Keratinocyte (primary cell): ENCODE results near the gene CST7. TPM values are rescaled to one million over a fixed set of nuclear protein-coding genes. Genes with fewer than 3 reads are reported as not detected.

Experiments
- DNase-seq: peaks from one replicate; pipeline ENCODE4 v3.0.0-alpha.2; 2011; ENCODE audit warnings: low read depth, missing footprints, low spot score
- FAIRE-seq: peaks from 2 replicates; lab custom pipeline; 2011; peaks lifted over from hg19 to GRCh38; lab: Jason Lieb, UNC
- H2AFZ ChIP-seq: 2 replicates; pipeline ENCODE4 v1.6.0; 2012; ENCODE audit warnings: low read length, control low read depth, inconsistent platforms; ENCODE audit not compliant: control insufficient read depth
- H3K27ac ChIP-seq: 2 replicates; pipeline ENCODE4 v1.5.1; 2011; ENCODE audit warnings: low read length; ENCODE audit not compliant: control insufficient read depth, insufficient read depth
- H3K27me3 ChIP-seq: 3 replicates; pipeline ENCODE4 v1.6.0; 2011; ENCODE audit warnings: low read length; ENCODE audit not compliant: control insufficient read depth, insufficient read depth; ENCODE audit errors: extremely low read depth
- H3K36me3 ChIP-seq, 2 experiments: 2 replicates in 1 of 2; 3 replicates in 1 of 2; pipeline ENCODE4 v1.5.1; 2011; ENCODE audit warnings: low read length in 2 of 2, mild to moderate bottlenecking in 1 of 2; ENCODE audit not compliant: control insufficient read depth in 2 of 2, insufficient read depth in 2 of 2; ENCODE audit errors: extremely low read depth in 1 of 2
- H3K4me1 ChIP-seq: 3 replicates; pipeline ENCODE4 v1.5.1; 2011; ENCODE audit warnings: low read length; ENCODE audit not compliant: control insufficient read depth, insufficient read depth; ENCODE audit errors: extremely low read depth
- H3K4me2 ChIP-seq: 3 replicates; pipeline ENCODE4 v1.6.0; 2011; ENCODE audit warnings: low read depth, low read length; ENCODE audit not compliant: control insufficient read depth, insufficient read depth; ENCODE audit errors: extremely low read depth
- H3K4me3 ChIP-seq, 3 experiments: fragments of 200-600 bp in 1 of 3; sonication (generic) in 1 of 3; 2 replicates in 2 of 3; 3 replicates in 1 of 3; pipeline ENCODE4 v1.5.1; 2011 to 2016; ENCODE audit warnings: low read length in 3 of 3, mild to moderate bottlenecking in 3 of 3, control low read depth in 2 of 3, inconsistent platforms in 1 of 3, low read depth in 1 of 3, mixed read lengths in 1 of 3, mixed run types in 1 of 3, moderate library complexity in 1 of 3; ENCODE audit not compliant: control insufficient read depth in 2 of 3, insufficient read depth in 2 of 3; ENCODE audit errors: extremely low read depth in 1 of 3
- H3K79me2 ChIP-seq: 2 replicates; pipeline ENCODE4 v1.6.0; 2012; ENCODE audit warnings: low read length; ENCODE audit not compliant: control insufficient read depth, insufficient read depth
- H3K9ac ChIP-seq: 3 replicates; pipeline ENCODE4 v1.6.0; 2011; ENCODE audit warnings: low read length; ENCODE audit not compliant: control insufficient read depth, insufficient read depth; ENCODE audit errors: extremely low read depth
- H3K9me1 ChIP-seq: 3 replicates; pipeline ENCODE4 v1.6.0; 2011; ENCODE audit warnings: low read length; ENCODE audit not compliant: control insufficient read depth, insufficient read depth; ENCODE audit errors: extremely low read depth
- H3K9me3 ChIP-seq: 2 replicates; pipeline ENCODE4 v1.5.1; 2012; ENCODE audit warnings: low read depth, low read length; ENCODE audit not compliant: control insufficient read depth
- H4K20me1 ChIP-seq: 3 replicates; pipeline ENCODE4 v1.6.0; 2011; ENCODE audit warnings: low read length; ENCODE audit not compliant: control insufficient read depth, insufficient read depth; ENCODE audit errors: extremely low read depth
- EZH2 ChIP-seq: IDR thresholded peaks from one replicate; pipeline ENCODE4 v1.6.1; 2012; ENCODE audit warnings: inconsistent platforms, mild to moderate bottlenecking, low read length, moderate library complexity
- dilution Hi-C: fragments of 300-500 bp; cut with MboI; formaldehyde crosslinking; loops from one replicate; pipeline ENCODE4 v1.7.0; 2020; ENCODE audit warnings: low sequenced_read_pairs; ENCODE audit not compliant: extremely low pct_ligation_motif_present
- polyA plus RNA-seq, 5 experiments: library from polyadenylated mRNA; depleted of rRNA in 3 of 5; stranded (reverse) in 3 of 5; stranded (forward) in 1 of 5; unstranded in 1 of 5; fragments of >200 nt; gene quantifications; 1 replicate in 1 of 5; 2 replicates in 3 of 5; 3 replicates in 1 of 5; pipeline versions ENCODE4 v1.2.1 to v1.2.3, GENCODE V29; 2011 to 2012; ENCODE audit warnings: missing spikeins in 2 of 5, low read depth in 1 of 5, low replicate concordance in 1 of 5
- TF ChIP-seq, protein P1 (sequence below), 3 experiments: IDR thresholded peaks in 1 of 3; conservative IDR thresholded peaks in 1 of 3; optimal IDR thresholded peaks in 1 of 3; 2 replicates in 2 of 3; 3 replicates in 1 of 3; pipeline versions ENCODE3 to v1.5.1; 2011; ENCODE audit warnings: low read length in 3 of 3, mild to moderate bottlenecking in 3 of 3, moderate library complexity in 2 of 3, control low read depth in 1 of 3, inconsistent platforms in 1 of 3; ENCODE audit not compliant: insufficient read depth in 2 of 3; ENCODE audit errors: extremely low read depth in 1 of 3

Gene CST7
- polyA plus RNA-seq, 1 donor (not counting 4 experiments of a cell fraction or from before 2014, with no cell fraction given) = not detected

DNA sequence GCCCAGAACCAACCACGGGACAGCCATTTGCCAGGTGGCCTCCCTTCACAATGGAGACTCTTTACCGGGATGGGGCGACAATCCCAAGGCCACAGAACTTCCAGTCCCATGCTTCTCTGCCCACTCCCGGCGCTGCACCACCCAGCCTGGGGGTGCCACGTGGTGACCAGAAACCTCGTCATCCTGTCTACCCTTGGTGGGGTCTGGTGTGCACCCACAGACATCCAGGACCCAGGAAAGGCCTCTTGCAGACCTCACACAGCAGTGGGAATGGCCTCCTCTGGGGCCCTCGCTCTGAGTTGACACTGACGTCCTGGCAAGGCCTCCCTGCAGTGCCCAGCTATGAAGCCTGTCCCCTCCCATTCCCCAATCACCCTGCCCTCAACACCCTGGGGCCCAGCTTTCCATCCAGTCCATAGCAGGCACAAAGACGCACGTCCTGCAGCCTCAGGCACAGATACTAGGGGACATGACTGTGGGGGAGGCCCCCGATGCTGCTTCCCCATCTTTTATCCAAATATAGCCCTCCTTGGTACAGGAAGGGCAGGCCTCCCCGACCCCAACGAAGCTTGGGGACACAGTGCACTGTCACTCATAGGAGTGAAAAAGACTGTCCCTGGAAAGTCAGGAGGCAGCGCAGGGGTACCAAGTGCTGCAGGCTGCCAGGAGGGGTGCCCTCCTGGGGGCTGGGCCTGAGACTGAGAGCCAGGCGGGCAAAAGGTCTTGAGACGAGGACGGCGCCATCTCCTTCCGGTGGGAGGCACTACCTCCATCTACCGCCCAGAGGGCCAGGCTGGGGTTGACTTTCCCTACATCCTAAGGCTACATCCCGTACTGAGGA, 7.2 kb downstream of the CST7 start:
- no peak overlapping the region for H3K27ac ChIP-seq
- TF ChIP-seq, protein P1, sequence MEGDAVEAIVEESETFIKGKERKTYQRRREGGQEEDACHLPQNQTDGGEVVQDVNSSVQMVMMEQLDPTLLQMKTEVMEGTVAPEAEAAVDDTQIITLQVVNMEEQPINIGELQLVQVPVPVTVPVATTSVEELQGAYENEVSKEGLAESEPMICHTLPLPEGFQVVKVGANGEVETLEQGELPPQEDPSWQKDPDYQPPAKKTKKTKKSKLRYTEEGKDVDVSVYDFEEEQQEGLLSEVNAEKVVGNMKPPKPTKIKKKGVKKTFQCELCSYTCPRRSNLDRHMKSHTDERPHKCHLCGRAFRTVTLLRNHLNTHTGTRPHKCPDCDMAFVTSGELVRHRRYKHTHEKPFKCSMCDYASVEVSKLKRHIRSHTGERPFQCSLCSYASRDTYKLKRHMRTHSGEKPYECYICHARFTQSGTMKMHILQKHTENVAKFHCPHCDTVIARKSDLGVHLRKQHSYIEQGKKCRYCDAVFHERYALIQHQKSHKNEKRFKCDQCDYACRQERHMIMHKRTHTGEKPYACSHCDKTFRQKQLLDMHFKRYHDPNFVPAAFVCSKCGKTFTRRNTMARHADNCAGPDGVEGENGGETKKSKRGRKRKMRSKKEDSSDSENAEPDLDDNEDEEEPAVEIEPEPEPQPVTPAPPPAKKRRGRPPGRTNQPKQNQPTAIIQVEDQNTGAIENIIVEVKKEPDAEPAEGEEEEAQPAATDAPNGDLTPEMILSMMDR (optimal IDR thresholded peaks at IDR 0.05 in 1 of 3, IDR thresholded peaks at IDR 0.05 in 1 of 3, conservative IDR thresholded peaks at IDR 0.05 in 1 of 3; ENCODE audit: extremely low read depth in 1 of 3, insufficient read depth in 2 of 3, low read length in 3 of 3) = no peak
- no peak for TF ChIP-seq EZH2
- H3K79me2 ChIP-seq = no peaks in the 10 kb centered on the region
- H3K9me1 ChIP-seq = no peaks in the 10 kb centered on the region
- no peaks in the 10 kb centered on the region for H3K4me1 ChIP-seq
- FAIRE-seq (no peak), DNase-seq (no peak)
- H3K27me3 ChIP-seq = no peaks in the 10 kb centered on the region
- H3K4me2 ChIP-seq = no peak overlapping the region
- no peaks in the 10 kb centered on the region for H4K20me1 ChIP-seq
- dilution Hi-C loops = no loop called here
- H3K9me3 ChIP-seq = no peaks in the 10 kb centered on the region
- H3K36me3 ChIP-seq = peaks cover 0 to 17% of the 10 kb centered on the region in 2 experiments
- H2AFZ ChIP-seq = no peak overlapping the region
- no peak overlapping the region for H3K4me3 ChIP-seq
- no peak overlapping the region for H3K9ac ChIP-seq

DNA sequence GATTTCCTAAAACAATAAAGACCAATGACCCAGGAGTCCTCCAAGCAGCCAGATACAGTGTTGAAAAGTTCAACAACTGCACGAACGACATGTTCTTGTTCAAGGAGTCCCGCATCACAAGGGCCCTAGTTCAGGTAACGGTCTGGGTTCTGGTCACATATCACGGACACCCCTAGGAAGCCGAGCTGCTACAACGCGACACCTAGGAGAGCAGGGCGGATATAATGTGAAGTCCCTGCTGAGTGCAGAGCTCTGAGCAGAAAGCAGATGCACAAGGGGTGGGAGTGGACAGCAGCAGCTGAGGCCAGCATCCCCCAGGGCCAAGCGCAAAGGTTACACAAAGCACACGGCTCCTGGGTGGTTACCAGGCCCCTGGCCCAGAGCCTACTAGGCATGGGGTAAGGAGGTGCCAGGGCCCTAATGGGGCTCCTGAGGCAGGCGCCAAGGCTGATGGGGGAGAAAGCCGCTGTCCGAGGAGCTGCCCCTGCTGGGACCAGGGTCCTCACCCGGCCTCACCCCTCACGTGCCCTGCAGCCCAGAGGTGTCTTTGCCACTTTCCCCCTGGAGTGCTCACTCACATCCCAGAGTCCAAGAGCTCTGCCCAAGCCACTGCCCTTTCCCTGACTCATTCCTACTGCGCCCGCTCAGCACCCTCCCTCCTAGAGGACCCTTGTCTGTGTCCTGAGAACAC, 8.4 kb downstream of the CST7 start:
- no peak for TF ChIP-seq EZH2
- TF ChIP-seq, protein P1 (optimal IDR thresholded peaks at IDR 0.05 in 1 of 3, IDR thresholded peaks at IDR 0.05 in 1 of 3, conservative IDR thresholded peaks at IDR 0.05 in 1 of 3; ENCODE audit: extremely low read depth in 1 of 3, insufficient read depth in 2 of 3, low read length in 3 of 3) = no peak
- Histone ChIP-seq H2AFZ (no peak overlapping the region), H3K9ac (no peak overlapping the region), H3K9me1 (no peaks in the 10 kb centered on the region), H3K79me2 (no peaks in the 10 kb centered on the region), H3K4me2 (no peak overlapping the region), H3K4me3 (no peak overlapping the region), H3K36me3 (peaks cover 0 to 19% of the 10 kb centered on the region in 2 experiments), H3K27me3 (no peaks in the 10 kb centered on the region), H3K4me1 (no peaks in the 10 kb centered on the region), H3K9me3 (no peaks in the 10 kb centered on the region), H4K20me1 (no peaks in the 10 kb centered on the region), H3K27ac (no peak overlapping the region)
- DNase-seq (no peak), FAIRE-seq (no peak)
- dilution Hi-C loops = no loop called here
